PC-3 (cell line): ENCODE results near the gene DLK1.

Source experiments
- EZH2 ChIP-seq: fragments of 300-600 bp; sonication (generic); IDR thresholded peaks from one replicate; pipeline ENCODE4 v1.6.1; 2017; ENCODE audit warnings: antibody characterized with exemption, mild to moderate bottlenecking, low read length; ENCODE audit not compliant: unreplicated experiment
- EZH2phosphoT487 ChIP-seq: fragments of 300-600 bp; sonication (generic); IDR thresholded peaks from 2 replicates; pipeline ENCODE4 v1.6.1; 2018; ENCODE audit warnings: mild to moderate bottlenecking, antibody characterized with exemption, low read length, borderline replicate concordance
- TF ChIP-seq, protein P1 (sequence below): fragments of 300-600 bp; sonication (generic); conservative IDR thresholded peaks from 2 replicates; pipeline ENCODE4 v1.5.1; 2017; ENCODE audit warnings: antibody characterized with exemption, low read depth, mild to moderate bottlenecking, low read length

- TF ChIP-seq, protein P1, sequence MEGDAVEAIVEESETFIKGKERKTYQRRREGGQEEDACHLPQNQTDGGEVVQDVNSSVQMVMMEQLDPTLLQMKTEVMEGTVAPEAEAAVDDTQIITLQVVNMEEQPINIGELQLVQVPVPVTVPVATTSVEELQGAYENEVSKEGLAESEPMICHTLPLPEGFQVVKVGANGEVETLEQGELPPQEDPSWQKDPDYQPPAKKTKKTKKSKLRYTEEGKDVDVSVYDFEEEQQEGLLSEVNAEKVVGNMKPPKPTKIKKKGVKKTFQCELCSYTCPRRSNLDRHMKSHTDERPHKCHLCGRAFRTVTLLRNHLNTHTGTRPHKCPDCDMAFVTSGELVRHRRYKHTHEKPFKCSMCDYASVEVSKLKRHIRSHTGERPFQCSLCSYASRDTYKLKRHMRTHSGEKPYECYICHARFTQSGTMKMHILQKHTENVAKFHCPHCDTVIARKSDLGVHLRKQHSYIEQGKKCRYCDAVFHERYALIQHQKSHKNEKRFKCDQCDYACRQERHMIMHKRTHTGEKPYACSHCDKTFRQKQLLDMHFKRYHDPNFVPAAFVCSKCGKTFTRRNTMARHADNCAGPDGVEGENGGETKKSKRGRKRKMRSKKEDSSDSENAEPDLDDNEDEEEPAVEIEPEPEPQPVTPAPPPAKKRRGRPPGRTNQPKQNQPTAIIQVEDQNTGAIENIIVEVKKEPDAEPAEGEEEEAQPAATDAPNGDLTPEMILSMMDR: no peak
- TF ChIP-seq EZH2 (no peak), EZH2phosphoT487 (no peak)
Observed at GRCh38 chr14:100714258-100714892, 12.3 kb upstream of the DLK1 start.
